RCC 7860 (cell line): ENCODE data around the gene AKT1S1.
"Not testable (repeated sequence)": the region's sequence is repeated elsewhere in the genome, so short reads cannot be mapped to it uniquely, and the experiment has no call there.

Experiments used
- DNase-seq: peaks from one replicate; pipeline ENCODE4 v3.0.0-alpha.2; 2015; ENCODE audit warnings: low spot score
- FAIRE-seq: peaks from 2 replicates; lab custom pipeline; 2012; peaks lifted over from hg19 to GRCh38; lab: Jason Lieb, UNC

AKT1S1 gene

DNA sequence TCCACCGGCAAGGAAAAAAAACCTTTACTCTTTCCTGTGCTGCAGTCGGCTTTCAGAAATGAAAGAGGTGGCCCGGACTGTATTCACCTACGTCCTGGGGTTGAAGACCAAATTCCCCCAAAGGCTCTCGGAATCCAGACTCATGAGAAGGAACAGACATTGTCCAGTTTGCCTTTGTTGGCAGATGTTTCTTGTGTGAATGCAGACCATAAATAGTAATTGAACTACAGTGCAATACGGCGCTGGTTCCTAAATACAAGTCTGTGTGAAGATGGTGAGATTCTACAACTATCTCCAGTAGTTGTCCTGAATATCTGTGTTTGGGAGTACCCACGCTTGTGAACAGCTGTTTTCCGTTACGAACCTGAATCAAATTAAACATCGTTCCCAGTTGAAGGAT is 37.4 kb downstream of the AKT1S1 start:
- no peak for DNase-seq
- no peak for FAIRE-seq

DNA sequence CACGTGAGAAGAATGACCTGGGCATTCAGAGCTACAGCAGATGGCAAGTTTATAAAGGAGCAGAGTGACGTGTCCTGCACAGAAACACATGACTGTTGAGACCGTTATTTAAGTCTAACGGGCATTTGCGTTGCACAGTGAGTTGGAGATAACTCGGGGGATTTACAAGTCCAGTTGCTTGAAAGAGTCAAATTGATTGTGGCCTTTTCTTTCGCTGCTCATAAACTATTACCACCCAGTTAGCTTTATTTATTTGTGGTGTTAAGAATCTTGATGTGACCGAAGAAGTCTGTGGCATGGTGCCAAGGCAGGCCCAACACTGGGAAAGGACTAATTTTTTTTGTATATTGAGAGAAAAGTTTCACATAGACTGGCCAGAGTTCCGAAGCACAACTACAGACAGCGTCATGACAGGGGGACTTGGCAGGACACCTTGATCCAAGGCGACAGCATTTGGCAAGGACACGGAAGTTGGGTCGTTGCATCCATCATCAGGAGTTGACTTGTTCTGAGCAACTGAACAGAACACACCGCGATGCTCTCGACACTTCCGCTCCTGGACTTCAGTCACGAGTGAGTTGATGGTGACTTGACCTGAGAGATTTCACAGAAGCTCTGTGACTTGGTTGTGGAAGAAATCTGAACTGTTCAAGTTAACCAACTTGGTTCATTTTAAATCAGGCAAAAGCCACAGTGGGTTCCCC is 38.1 kb downstream of the AKT1S1 start:
- DNase-seq, result no peak
- no peak for FAIRE-seq

DNA sequence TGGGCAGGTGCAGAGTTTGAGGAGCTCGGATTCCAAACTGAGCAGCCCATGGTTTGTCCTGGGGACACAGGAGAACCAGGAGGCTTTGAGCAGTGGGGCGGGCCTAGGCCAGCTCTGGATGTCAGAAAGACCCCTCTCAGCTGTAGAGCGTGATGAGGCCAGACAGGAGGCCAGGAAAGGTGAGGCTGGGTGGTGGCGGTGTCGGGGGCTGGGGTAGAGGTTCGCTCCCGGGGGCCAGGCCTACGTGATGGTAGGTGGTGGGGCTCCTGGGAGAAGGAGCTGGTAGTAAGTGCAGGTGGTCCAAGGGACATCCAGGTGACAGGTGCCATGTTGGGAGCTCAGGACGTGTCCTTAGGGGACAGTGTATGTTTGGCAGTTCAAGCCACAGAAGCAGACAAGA is 39.7 kb downstream of the AKT1S1 start:
- DNase-seq (no peak), FAIRE-seq (no peak)

DNA sequence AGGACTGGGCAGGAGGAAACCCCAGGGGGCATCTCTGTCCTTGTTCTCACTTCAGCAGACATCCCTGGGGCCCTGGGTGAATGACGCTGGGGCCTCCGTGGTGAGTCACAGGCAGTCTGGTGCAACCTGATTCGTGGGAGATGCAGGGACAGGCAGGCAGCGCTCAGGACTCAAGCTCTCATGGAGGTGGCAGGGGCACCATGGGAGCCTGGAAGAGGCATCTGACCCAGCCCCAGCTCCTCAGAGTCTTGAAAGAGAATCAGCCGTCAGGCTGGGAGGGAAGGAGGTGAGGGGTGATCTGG is 40.2 kb downstream of the AKT1S1 start:
- DNase-seq, result no peak
- FAIRE-seq, result no peak

DNA sequence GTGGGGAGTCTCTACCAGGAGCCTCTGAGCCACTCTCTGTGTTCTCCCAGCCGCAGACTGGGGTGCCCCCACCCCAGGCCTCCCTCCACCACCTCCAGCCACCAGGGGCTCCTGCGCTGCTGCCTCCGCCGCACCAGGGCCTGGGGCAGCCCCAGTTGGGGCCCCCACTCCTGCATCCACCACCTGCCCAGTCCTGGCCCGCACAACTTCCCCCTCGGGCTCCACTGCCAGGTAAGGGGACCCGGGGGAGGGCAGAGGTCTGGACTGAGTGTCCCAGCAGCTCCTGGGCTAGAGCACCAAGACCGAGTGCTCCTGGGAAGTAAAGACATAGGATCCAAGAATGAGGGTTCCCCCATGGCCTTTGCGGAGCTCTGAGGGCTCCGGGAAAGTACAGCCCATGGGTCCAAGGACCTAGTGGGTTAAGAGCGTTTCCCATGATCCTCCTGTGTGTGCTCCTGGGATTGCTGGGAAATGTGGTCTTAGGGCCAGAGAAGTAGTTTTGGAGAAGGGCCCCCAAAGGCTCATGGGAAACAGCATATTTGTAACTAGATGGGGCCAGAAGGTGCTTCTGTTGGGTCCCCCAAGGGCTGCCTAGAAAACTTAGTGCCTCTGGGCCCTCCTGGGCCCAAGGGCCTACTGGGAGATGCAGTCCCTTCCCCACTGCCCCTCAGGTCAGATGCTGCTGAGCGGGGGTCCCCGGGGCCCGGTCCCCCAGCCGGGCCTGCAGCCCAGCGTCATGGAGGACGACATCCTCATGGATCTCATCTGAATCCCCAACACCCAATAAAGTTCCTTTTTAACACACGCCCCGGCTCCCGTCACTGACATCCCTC is 40.8 kb downstream of the AKT1S1 start:
- FAIRE-seq (no peak), DNase-seq (no peak)

DNA sequence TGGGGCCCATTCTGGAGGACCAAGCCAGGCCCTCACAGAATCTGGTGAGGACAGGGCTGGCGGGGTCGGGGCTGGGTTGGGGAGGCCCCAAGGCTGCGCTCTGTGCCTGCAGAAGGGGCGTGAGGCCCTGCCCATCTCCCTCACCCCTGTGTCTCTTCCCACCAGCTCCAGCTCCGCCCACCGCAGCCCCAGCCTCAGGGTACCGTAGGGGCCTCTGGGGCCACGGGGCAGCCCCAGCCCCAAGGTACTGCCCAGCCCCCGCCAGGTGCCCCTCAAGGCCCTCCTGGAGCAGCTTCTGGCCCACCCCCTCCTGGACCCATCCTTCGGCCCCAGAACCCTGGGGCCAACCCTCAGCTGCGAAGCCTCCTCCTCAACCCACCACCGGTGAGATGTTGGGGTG is 41.6 kb downstream of the AKT1S1 start:
- FAIRE-seq, result no peak
- no peak for DNase-seq

DNA sequence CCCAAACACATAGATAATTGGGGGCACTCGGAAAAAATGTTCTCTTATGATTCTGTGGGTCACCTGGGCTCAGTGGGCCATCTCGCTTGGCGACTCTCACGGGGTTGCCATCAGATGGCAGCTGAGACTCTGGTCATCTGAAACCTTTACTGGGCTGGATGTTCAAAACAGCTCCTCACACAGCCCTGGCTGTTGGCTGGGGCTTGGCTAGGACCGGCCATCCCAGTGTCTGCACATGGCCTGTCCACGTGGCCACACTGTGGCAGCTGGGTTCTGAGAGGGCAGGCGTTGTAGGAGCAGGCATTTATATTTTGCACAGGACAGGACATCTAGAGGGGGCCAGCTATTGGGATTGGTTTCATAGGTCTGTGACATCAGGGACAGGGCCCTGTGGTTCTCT is 43.6 kb downstream of the AKT1S1 start:
- no peak for FAIRE-seq

DNA sequence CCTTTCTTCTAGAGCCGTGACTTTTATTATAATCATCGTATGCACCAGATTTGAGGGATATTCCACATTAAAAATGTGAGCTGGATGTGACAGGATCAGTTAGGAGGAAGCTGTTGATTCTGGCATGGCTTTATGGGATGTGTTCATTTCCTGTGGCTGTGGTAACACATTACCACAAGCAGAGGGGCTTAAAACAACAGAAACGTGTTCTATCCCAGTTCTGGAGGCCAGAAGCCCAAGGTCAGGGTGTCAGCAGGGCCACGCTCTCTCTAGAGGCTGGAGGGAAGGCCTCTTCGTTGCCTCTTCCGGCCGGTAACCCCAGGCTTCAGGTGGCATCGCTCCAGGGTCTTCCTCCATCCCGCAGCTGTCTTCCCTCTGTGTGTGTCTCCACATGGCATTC is 44.6 kb downstream of the AKT1S1 start:
- DNase-seq, result no peak

More for the DNA sequence above, 43.6 kb downstream of the AKT1S1 start:
- no peak for DNase-seq

DNA sequence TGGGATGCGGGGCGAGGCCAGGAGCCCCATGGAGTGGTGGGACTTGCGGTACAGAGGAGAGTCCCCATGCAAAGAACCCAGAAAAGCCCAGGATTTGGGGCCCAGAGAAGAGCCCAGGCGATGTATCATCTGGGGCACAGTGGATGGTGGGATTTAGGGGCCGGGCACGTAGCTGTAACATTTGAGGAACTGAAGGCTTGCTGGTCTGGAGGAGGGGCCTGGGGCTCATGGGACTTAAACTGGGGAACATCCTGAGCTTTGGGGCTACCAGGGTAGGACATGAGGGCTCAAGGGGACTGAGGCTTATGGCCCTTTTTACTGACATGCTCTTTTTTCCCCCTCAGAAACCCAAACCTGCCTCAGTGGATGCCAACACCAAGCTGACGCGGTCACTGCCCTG is 45.6 kb downstream of the AKT1S1 start:
- FAIRE-seq (no peak), DNase-seq (no peak)

More for the DNA sequence above, 44.6 kb downstream of the AKT1S1 start:
- FAIRE-seq, result no peak

DNA sequence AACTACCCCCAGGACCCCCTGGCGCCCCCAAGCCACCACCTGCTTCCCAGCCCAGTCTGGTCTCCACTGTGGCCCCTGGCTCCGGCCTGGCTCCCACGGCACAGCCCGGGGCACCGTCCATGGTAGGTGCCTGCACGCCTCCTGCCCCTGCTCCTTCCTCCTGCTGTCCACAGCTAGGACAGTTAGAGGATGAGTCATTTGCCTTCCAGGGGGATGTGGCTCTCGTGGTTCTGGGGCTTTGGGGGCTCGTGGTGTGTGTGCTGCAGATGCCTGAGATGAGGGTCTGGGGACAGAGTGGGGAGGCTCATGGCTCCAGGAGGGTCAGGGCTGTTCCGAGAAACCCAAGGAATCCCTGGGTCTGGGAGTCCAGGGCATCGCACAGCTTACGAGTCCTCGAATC is 46.4 kb downstream of the AKT1S1 start:
- FAIRE-seq (no peak), DNase-seq (no peak)

DNA sequence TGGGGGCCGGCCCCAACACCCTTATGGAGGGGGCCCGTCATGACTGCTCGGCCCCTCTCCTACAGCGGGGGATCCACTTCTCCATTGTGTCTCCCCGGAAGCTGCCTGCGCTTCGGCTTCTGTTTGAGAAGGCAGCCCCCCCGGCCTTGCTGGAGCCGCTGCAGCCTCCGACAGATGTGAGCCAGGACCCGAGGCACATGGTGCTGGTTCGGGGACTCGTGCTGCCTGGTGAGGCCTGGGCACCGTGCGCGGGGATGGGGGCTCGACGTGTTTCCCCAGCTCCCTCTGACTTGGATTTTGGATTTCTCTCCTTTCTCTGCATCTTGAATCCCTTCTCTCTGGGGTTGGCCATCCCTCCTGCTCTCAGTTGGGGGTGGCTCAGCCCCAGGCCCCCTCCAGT is 47.4 kb downstream of the AKT1S1 start:
- DNase-seq, result no peak
- FAIRE-seq, result no peak

DNA sequence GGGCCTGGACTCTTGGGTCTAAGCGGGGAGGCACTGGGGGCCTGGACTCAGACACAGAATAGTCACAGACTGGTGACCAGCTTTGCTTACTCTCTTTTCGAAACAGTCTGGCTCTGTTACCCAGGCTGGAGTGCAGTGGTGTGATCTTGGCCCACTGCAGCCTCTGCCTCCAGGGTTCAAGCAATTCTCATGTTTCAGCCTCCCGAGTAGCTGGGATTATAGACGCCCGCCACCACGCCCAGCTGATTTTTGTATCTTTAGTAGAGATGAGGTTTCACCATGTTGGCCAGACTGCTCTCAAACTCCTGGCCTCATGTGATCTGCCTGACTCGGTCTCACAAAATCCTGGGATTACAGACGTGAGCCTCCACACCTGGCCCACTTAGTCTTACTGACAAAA is 48.0 kb downstream of the AKT1S1 start:
- FAIRE-seq, result no peak

DNA sequence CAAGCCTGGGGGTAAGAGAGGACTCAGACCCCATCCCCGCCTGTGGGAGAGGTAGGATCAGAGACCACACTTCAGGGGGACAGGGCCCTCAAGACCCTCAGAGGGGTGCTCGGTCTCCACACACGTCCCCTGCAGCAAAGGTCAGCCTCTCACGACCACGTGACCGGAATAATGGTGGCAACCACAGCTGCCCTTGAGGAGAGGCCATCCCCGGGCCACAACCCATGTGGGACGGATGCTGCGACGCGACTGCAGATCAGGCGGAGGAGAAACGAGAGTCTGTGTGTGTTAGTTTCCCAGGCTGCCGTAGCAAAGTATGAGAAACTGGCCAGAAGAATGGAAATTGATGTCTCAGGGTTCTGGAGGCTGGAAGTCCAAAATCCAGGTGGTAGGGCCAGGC is 50.1 kb downstream of the AKT1S1 start:
- no peak for FAIRE-seq
- DNase-seq, result no peak

More for the DNA sequence above, 48.0 kb downstream of the AKT1S1 start:
- no peak for DNase-seq

DNA sequence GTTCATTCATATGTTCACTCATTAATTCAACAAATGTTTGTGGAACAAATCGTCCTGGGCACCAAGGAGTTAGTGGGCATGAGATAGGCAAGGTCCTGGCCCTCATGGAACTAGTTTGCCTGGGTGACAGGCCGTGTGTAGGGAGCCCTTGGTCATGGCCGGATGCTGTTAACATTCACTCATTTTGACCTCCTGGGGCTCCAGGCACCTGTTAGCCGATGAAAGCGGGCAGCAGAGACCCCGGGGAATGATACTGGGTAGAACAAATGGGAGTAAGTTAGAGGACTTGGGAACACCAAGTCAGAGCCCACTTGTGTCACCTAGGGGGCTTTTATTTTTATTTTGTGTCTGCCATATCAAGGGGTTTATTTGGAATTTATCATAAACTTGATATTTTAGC is 52.5 kb downstream of the AKT1S1 start:
- no peak for DNase-seq

DNA sequence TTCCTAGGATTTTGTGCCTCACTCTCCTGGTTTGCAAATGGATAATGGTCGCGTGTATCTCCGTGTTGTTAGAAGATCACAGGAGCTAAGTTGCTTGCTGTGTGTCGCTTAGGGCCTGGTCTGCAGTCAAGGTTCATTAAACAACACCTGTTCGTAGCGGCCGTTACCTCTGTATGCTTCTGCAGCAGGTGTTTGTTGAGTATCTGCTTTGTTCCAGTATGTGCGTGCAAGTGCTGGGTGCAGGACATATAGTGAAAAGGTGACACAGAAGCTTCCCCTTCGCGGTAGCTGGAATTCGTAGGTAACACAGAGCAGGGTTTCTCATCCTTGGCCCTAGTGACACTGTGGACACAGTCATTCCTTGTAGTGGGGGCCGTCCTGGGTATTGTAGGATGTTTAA is 53.7 kb downstream of the AKT1S1 start:
- DNase-seq (no peak), FAIRE-seq (no peak)

More for the DNA sequence above, 52.5 kb downstream of the AKT1S1 start:
- no peak for FAIRE-seq

DNA sequence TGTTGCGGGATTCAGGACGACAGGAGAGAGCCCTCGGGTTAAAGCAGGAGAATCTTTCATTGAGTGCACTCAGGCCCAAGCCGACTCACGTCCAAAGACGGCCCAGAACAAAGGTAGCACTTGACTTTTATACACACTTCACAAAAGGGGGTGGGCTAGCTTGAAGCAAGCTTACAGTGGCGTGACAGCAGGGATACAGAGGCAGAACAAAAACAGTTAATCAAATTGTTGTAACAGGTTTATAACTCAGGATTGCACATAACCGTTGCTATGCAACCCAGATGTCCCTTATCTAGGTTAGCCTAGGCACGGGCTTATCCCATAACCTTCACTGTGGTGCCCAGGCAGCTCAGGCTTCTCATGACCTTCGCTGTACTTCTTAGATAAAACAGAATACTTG is 57.0 kb downstream of the AKT1S1 start:
- FAIRE-seq, result no peak
- DNase-seq, result no peak

DNA sequence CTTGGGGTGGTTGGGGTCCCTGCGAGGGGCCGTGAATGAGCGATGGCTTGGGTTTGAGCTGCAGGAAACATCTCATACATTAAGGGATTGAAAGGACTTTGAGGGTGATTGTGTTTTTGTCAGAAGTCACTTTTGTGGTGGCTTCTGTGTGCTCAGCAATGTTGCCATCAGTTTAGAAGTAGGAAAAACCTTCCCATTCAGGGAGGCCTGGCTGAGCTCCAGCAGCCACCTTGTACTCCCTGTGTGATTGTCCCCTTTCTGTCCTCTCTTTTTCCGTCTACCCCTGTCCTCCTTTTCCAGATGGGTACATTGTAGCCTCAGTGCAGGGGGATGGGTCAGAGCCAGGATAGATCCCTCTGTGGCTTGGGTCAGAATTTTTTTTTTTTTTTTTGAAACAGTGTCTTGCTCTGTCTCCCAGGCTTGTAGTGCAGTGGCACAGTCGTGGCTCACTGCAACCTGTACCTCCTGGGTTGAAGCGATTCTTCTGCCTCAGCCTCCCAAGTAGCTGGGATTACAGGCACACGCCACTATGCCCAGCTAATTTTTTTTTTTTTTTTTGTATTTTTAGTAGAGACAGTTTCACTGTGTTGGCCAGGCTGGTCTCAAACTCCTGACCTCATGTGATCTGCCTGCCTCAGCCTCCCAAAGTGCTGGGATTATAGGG is 57.6 kb downstream of the AKT1S1 start:
- DNase-seq, FAIRE-seq: not testable (repeated sequence)
